Gastroesophageal sphincter (tissue), 4 donors: ENCODE measurements around the gene CD163L1. TPM values are rescaled to one million over a fixed set of nuclear protein-coding genes. Genes with fewer than 3 reads are reported as not detected.

Experiments
- ATAC-seq: fragments of 150-250 bp; one replicate; pipeline ENCODE4 v1.9.1; 2016; ENCODE audit warnings: mild to moderate bottlenecking, moderate library complexity
- H3K27ac ChIP-seq, 4 donors: fragments of 200-600 bp; sonication (generic) in 3 of 4; 1 replicate in 3 of 4; 2 replicates in 1 of 4; pipeline ENCODE4 v1.5.1; 2016 to 2019
- H3K27me3 ChIP-seq: fragments of 200-600 bp; sonication (generic); one replicate; pipeline ENCODE4 v1.5.1; 2019
- H3K36me3 ChIP-seq, 2 donors: fragments of 200-600 bp; sonication (generic); one replicate each; pipeline ENCODE4 v1.5.1; 2019; ENCODE audit warnings: control low read depth in 1 of 2
- H3K4me1 ChIP-seq, 3 donors: fragments of 200-600 bp; sonication (generic); 1 replicate in 2 of 3; 2 replicates in 1 of 3; pipeline ENCODE4 v1.5.1; 2016 to 2019; ENCODE audit warnings: control low read depth in 2 of 3
- H3K4me3 ChIP-seq, 2 donors: fragments of 200-600 bp; sonication (generic); one replicate each; pipeline ENCODE4 v1.5.1; 2019; ENCODE audit warnings: mild to moderate bottlenecking in 1 of 2, moderate library complexity in 1 of 2
- H3K9me3 ChIP-seq, 3 donors: fragments of 200-600 bp; sonication (generic); one replicate each; pipeline ENCODE4 v1.5.1; 2017 to 2019; ENCODE audit warnings: control low read depth in 2 of 3
- EP300 ChIP-seq: sonication (generic); formaldehyde crosslinking; IDR thresholded peaks from one replicate; pipeline ENCODE4 v1.6.1; 2017; ENCODE audit warnings: antibody characterized with exemption, mild to moderate bottlenecking
- POLR2A ChIP-seq, 2 donors: fragments of 450-650 bp; IDR thresholded peaks; one replicate each; pipeline ENCODE4 v1.6.1; 2017; ENCODE audit warnings: antibody characterized with exemption in 2 of 2, mild to moderate bottlenecking in 2 of 2, moderate library complexity in 1 of 2
- POLR2AphosphoS5 ChIP-seq: sonication (generic); formaldehyde crosslinking; IDR thresholded peaks from one replicate; pipeline ENCODE4 v1.6.1; 2017; ENCODE audit warnings: antibody characterized with exemption
- WGBS, 2 donors: methylation state at CpG; one replicate each; pipeline ENCODE4 v1.1.5; 2018; ENCODE audit warnings: low coverage in 1 of 2; 5-methylcytosine and 5-hydroxymethylcytosine counted together
- total RNA-seq, 4 donors: library from RNA; depleted of rRNA; stranded (reverse); fragments of >200 nt; gene quantifications; one replicate each; pipeline ENCODE4 v1.1.0, GENCODE V29; 2016
- TF ChIP-seq, protein P1 (sequence below), 4 experiments: fragments of 200-600 bp in 2 of 4; fragments of 450-650 bp in 2 of 4; sonication (generic) in 1 of 4; IDR thresholded peaks; one replicate each; pipeline ENCODE4 v1.5.1; 2017 to 2019; ENCODE audit warnings: antibody characterized with exemption in 4 of 4, mild to moderate bottlenecking in 2 of 4, moderate library complexity in 2 of 4

Gene CD163L1
- total RNA-seq, 4 donors from 2014 or later = 0.42 to 3.2 (median 1.3) TPM

DNA sequence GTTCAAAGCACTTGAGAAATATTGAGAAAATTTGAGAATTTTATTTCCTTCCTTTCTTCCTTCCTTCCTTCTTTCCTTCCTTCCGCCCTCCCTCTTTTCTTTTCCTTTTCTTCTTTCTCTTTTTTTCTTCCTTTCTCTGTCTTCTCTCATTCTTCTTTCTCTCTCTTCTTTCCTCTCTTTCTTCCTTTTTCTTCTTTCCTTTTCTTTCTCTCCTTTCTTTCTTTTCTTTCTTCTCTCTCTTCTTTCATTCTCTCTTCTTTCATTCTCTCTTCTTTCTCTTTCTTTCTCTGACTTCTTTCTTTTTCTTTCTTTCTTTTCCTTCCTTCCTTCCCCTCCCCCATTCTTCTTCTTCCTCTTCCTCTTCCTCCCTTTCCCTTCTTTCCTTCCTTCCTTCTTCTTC, 44.9 kb downstream of the CD163L1 start:
- H3K27me3 ChIP-seq = no peaks in the 10 kb centered on the region
- H3K27ac ChIP-seq = no peak overlapping the region
- no peaks in the 10 kb centered on the region for H3K4me1 ChIP-seq
- TF ChIP-seq, protein P1, sequence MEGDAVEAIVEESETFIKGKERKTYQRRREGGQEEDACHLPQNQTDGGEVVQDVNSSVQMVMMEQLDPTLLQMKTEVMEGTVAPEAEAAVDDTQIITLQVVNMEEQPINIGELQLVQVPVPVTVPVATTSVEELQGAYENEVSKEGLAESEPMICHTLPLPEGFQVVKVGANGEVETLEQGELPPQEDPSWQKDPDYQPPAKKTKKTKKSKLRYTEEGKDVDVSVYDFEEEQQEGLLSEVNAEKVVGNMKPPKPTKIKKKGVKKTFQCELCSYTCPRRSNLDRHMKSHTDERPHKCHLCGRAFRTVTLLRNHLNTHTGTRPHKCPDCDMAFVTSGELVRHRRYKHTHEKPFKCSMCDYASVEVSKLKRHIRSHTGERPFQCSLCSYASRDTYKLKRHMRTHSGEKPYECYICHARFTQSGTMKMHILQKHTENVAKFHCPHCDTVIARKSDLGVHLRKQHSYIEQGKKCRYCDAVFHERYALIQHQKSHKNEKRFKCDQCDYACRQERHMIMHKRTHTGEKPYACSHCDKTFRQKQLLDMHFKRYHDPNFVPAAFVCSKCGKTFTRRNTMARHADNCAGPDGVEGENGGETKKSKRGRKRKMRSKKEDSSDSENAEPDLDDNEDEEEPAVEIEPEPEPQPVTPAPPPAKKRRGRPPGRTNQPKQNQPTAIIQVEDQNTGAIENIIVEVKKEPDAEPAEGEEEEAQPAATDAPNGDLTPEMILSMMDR (IDR thresholded peaks at IDR 0.05) = no peak
- TF ChIP-seq POLR2AphosphoS5 (no peak), EP300 (no peak), POLR2A (IDR thresholded peaks at IDR 0.05) (no peak)
- 100% methylated on average over 1 of the region's 1 CpG for WGBS, 2 donors
- H3K4me3 ChIP-seq = no peak overlapping the region
- peaks cover 0 to 10% (median 0%) of the 10 kb centered on the region in 3 donors for H3K9me3 ChIP-seq
- H3K36me3 ChIP-seq = no peaks in the 10 kb centered on the region
- no peak for ATAC-seq

DNA sequence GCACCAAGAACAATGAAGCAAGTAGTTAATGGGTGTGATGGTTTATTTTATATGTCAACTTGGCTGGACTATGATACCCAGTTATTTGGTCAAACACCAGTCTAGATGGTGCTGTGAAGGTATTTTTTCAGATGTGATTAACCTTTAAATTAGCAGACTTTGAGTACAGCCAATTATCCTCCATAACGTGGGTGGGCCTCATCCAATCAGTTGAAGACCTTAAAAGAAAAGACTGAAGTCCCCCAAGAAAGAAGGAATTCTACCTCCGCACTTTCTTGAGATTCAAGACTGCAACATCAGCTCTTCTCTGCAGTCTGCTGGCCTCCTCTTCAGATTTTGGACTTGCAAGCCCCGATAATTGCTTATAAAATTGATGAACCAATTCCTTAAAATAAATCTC, 47.5 kb downstream of the CD163L1 start:
- Histone ChIP-seq H3K27ac (no peak overlapping the region), H3K27me3 (no peaks in the 10 kb centered on the region), H3K36me3 (no peaks in the 10 kb centered on the region), H3K4me3 (no peak overlapping the region), H3K9me3 (peaks cover 0 to 14% (median 0%) of the 10 kb centered on the region in 3 donors), H3K4me1 (no peaks in the 10 kb centered on the region)
- no peak for ATAC-seq
- TF ChIP-seq EP300 = no peak
- TF ChIP-seq, protein P1 (IDR thresholded peaks at IDR 0.05) = no peak
- no peak for TF ChIP-seq POLR2AphosphoS5
- 82 to 84% methylated on average over 3 of the region's 3 CpGs for WGBS, 2 donors

DNA sequence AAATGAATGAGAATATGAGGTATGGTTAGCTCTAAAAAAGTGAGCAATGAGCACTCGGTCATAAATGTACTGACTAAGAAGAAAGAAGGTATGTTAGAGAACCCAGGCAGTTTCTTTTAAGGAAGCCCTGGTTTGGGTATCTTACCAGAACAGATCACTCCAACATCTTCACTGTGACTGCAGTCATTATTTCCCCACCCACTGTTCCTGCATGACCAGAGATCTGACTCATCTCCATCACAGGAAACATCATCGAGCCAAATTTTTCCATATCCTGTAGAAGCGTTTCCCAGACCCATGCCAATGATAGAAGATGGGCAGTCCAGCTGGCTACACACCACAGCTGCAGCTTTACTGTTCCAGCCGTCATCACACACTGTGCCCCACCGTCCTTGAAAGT, 48.0 kb downstream of the CD163L1 start:
- TF ChIP-seq POLR2AphosphoS5 = no peak
- TF ChIP-seq EP300 = no peak
- TF ChIP-seq, protein P1 (IDR thresholded peaks at IDR 0.05) = no peak
- no peak for TF ChIP-seq POLR2A (IDR thresholded peaks at IDR 0.05)
- Histone ChIP-seq H3K36me3 (no peaks in the 10 kb centered on the region), H3K4me3 (no peak overlapping the region), H3K9me3 (peaks cover 0 to 14% (median 0%) of the 10 kb centered on the region in 3 donors), H3K4me1 (no peaks in the 10 kb centered on the region), H3K27me3 (no peaks in the 10 kb centered on the region), H3K27ac (no peak overlapping the region)
- ATAC-seq = no peak
- 67 to 95% methylated on average over 3 to 4 of the region's 5 CpGs for WGBS, 2 donors

DNA sequence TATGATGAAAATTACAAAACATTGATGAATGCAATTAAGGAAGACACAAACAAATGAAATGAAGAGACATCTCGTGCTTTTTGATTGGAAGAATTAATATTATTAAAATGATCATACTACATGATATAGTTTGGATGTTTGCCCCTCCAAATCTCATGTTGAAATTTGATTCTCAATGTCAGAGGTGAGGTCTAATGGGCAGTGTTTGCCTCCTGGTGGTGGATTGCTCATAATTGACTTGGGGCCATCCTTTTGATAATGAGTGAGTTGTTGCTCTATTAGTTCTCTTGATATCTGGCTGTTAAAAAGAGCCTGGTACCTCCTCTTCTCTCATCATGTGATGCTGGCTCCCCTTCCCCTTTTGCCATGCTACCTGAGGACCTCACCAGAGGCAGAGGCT, 56.7 kb downstream of the CD163L1 start:
- H3K4me3 ChIP-seq = no peak overlapping the region
- no peak overlapping the region for H3K27ac ChIP-seq
- no peaks in the 10 kb centered on the region for H3K36me3 ChIP-seq
- H3K9me3 ChIP-seq = peaks cover 0 to 37% (median 0%) of the 10 kb centered on the region in 3 donors
- H3K27me3 ChIP-seq = no peaks in the 10 kb centered on the region
- no peak for ATAC-seq
- H3K4me1 ChIP-seq = no peaks in the 10 kb centered on the region
- 40 to 71% methylated on average over 1 of the region's 1 CpG for WGBS, 2 donors
- TF ChIP-seq EP300 = no peak
- TF ChIP-seq POLR2A (IDR thresholded peaks at IDR 0.05) = no peak
- TF ChIP-seq POLR2AphosphoS5 = no peak
- TF ChIP-seq, protein P1 (IDR thresholded peaks at IDR 0.05) = no peak

DNA sequence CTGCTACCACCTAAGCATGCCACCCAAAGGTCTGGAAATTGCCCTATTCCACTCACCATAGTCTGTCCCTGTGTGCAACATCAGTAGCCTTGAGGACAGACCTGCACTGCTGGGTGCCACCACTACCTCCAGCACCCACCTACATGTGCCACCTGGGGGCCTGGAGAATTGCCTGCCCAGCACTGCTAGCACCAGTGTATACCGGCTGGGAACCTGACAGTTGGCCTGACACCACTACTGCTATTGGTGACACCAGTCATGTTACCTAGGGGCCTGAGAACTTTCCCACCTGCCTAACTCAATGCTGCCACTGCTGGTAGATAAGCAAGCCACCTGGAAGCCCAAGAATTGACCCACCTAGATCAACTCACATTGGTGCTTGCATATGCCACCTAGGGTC, 60.8 kb downstream of the CD163L1 start:
- WGBS, 2 donors = no CpG with 5 or more reads among the region's 1 CpG
- H3K4me1 ChIP-seq = no peaks in the 10 kb centered on the region
- H3K4me3 ChIP-seq = no peak overlapping the region
- no peak for ATAC-seq
- H3K9me3 ChIP-seq = peaks cover 0 to 33% (median 0%) of the 10 kb centered on the region in 3 donors
- no peak overlapping the region for H3K27ac ChIP-seq
- TF ChIP-seq POLR2AphosphoS5 (no peak), EP300 (no peak), POLR2A (IDR thresholded peaks at IDR 0.05) (no peak)
- TF ChIP-seq, protein P1 (IDR thresholded peaks at IDR 0.05) = no peak
- no peaks in the 10 kb centered on the region for H3K36me3 ChIP-seq
- H3K27me3 ChIP-seq = no peaks in the 10 kb centered on the region
